ENCODE results near the gene SUSD6.
"Not testable (repeated sequence)": the region's sequence is repeated elsewhere in the genome, so short reads cannot be mapped to it uniquely, and the experiment has no call there.

The SUSD6 gene

DNA sequence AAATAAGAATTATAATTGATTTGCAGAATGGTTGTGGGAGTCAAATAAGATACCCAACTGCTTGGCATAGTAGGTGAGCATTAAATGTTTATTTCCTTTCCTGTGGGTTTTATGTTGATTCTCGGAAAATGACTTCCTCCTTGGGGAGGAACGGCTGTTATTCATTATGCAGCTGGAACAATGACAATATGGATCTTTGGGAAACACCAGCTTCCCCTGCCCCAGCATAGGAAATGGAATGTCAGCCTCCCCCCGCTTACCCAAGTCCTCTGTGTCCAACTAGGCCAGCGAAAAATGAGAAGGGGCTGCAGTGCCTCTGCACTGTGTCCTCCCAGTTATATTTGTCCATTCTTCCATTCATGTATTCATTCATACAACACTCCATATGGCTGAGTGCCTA is 25.0 kb upstream of the SUSD6 start:
- TF ChIP-seq, protein P1, sequence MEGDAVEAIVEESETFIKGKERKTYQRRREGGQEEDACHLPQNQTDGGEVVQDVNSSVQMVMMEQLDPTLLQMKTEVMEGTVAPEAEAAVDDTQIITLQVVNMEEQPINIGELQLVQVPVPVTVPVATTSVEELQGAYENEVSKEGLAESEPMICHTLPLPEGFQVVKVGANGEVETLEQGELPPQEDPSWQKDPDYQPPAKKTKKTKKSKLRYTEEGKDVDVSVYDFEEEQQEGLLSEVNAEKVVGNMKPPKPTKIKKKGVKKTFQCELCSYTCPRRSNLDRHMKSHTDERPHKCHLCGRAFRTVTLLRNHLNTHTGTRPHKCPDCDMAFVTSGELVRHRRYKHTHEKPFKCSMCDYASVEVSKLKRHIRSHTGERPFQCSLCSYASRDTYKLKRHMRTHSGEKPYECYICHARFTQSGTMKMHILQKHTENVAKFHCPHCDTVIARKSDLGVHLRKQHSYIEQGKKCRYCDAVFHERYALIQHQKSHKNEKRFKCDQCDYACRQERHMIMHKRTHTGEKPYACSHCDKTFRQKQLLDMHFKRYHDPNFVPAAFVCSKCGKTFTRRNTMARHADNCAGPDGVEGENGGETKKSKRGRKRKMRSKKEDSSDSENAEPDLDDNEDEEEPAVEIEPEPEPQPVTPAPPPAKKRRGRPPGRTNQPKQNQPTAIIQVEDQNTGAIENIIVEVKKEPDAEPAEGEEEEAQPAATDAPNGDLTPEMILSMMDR (IDR thresholded peaks at IDR 0.05; ENCODE audit: control insufficient read depth, insufficient read depth, low read depth, low read length, missing control alignments) = no peak
- DNase-seq (ENCODE audit: low read depth) = no peak
- H3K4me3 ChIP-seq (ENCODE audit: control insufficient read depth, low read depth, low read length) = no peak overlapping the region

DNA sequence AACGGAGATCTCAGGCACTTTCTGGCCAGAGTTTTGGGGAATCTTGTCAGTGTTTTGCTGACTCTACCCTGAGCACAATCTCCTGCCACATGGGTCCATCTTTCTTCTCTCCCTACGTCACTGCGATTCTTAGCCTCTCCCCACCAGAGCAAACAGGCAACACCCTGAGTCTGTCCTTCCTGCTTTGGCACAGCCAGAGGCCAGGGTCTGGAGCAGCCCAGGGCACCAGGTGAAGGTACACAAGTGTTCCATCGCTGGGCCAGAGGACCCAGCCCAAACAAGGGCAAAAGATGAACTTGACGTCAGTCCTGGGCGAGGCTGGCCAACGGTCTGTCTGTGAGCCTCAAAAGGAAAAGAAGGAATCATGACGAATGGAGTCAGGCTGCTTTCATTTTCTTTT is 24.0 kb upstream of the SUSD6 start:
- no peak for DNase-seq (ENCODE audit: low read depth)
- H3K4me3 ChIP-seq (ENCODE audit: control insufficient read depth, low read depth, low read length) = no peak overlapping the region
- TF ChIP-seq, protein P1 (IDR thresholded peaks at IDR 0.05; ENCODE audit: control insufficient read depth, insufficient read depth, low read depth, low read length, missing control alignments) = no peak

DNA sequence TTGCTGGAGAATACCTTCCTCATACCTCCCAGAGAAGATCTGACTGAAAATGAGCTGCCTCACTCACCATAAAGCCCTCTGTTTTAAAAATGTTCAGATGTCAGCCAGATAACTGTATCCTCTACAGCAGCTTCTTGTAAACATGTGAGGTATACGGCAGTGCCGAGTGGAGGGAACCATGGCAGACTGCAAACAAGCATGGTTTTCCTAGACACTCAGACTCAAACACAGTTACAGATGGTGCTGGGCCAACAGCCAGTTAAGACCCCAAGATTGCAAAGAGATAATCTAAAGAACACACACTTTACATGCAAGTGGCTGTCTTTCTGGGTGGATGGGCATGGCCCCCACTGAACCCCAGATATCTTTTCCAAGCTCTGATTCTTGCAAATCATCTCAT is 20.1 kb upstream of the SUSD6 start:
- no peak overlapping the region for H3K4me3 ChIP-seq (ENCODE audit: control insufficient read depth, low read depth, low read length)
- TF ChIP-seq, protein P1 (IDR thresholded peaks at IDR 0.05; ENCODE audit: control insufficient read depth, insufficient read depth, low read depth, low read length, missing control alignments) = no peak
- DNase-seq (ENCODE audit: low read depth) = no peak

DNA sequence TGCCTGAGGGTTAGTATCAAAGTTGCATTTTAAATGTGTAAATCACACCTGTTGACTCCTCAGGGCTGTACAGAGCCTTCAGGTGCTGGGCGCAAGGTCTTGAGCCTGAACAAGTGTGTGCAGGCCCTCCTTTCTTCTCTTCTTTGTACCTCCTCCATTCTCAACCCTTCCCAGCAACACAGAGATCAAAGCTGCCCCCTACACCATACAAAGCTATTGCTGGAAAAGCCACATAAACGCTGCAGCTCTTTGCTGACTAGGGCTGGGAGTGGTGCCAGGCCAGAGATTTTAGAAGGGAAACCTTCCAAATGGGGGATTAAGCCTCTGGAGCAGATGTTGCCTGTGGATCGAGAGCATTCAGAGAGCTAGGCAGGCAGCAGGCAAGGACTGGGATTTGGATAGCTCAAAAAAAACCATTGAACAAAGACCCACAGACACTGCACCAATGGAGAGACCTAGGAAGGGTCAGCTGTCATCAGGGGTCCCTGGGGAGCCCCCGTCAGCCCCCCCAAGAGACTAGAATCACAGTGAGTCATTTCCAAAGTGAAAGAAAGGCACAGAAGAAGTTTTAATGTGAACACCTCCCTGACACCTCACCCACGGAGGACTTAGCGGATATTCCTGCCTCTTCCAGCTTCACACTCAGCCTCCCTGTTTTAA is 18.2 kb upstream of the SUSD6 start:
- peak; percentile 42 for DNase-seq (ENCODE audit: low read depth)
- H3K4me3 ChIP-seq (ENCODE audit: control insufficient read depth, low read depth, low read length) = no peak overlapping the region; the same call in 1 of the 2 replicates

DNA sequence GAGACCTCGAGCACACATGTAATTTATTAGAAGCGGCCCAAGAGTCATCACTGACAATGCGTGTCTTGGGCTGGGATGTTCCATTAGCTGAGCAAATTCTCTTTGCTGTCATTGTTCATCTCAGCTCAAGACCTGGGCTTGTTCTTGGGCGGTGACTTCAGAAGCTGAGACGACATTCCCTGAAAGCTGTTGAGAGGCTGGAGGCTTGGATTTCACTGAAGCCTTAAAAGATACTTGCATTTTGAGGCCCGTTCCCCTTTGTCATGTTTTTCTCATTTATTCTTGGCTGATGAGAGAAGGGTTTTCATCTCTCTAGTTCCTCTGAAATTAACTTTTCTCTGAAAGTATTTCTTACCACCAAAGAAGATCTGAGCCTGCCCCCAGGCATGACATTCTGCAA is 16.6 kb upstream of the SUSD6 start:
- H3K4me3 ChIP-seq (ENCODE audit: control insufficient read depth, low read depth, low read length) = no peak overlapping the region
- DNase-seq (ENCODE audit: low read depth) = no peak
- TF ChIP-seq, protein P1 (IDR thresholded peaks at IDR 0.05; ENCODE audit: control insufficient read depth, insufficient read depth, low read depth, low read length, missing control alignments) = no peak

More for the DNA sequence above, 18.2 kb upstream of the SUSD6 start:
- TF ChIP-seq, protein P1 (IDR thresholded peaks at IDR 0.05; ENCODE audit: control insufficient read depth, insufficient read depth, low read depth, low read length, missing control alignments) = no peak

DNA sequence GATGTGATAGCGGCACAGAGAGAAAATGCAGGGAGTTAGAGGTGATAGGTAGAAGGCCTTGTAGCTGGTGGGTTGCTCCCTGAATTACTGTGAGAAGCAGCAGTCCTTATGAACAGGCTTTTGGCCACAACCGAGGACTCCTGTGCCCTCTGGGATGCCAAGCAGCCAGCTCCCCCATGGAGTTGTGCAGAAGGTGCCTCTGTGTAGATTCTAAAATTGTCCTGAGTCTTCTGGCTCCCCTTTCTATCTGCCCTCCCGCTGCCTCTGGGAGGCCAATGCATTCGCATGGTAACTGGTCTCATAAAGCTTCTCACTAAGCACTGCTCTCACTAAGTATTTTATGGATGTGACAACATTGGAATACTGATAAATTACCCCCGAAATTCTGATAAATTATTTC is 16.1 kb upstream of the SUSD6 start:
- TF ChIP-seq, protein P1 (IDR thresholded peaks at IDR 0.05; ENCODE audit: control insufficient read depth, insufficient read depth, low read depth, low read length, missing control alignments) = no peak
- no peak overlapping the region for H3K4me3 ChIP-seq (ENCODE audit: control insufficient read depth, low read depth, low read length)
- no peak for DNase-seq (ENCODE audit: low read depth)

DNA sequence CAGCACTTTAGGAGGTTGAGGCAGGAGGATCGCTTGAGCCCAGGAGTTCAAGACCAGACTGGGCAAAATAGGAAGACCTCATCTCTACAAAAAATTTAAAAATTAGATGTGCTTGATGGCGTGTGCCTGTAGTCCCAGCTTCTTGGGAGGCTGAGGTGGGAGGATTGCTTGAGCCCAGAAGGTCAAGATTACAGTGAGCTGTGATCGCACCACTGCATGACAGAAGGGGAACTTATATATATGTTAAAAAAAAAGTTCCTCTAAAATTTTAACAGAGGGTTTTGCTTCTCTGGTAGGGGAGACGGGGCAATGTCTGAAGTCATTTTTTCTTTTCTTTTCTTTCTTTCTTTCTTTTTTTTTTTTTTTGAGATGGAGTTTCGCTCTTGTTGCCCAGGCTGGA is 12.0 kb upstream of the SUSD6 start:
- not testable (repeated sequence) for H3K4me3 ChIP-seq (ENCODE audit: control insufficient read depth, low read depth, low read length); DNase-seq (ENCODE audit: low read depth)
